H1 (cell line): ENCODE data around the gene UBXN11.

ENCODE experiments used
- ATF3 ChIP-seq: IDR thresholded peaks from 2 replicates; pipeline ENCODE4 v1.6.1; 2011; ENCODE audit warnings: low read depth, mild to moderate bottlenecking, low read length; ENCODE audit not compliant: insufficient read depth
- CEBPB ChIP-seq: IDR thresholded peaks from 2 replicates; pipeline ENCODE4 v1.6.1; 2012; ENCODE audit warnings: low read depth, low read length
- JUND ChIP-seq: IDR thresholded peaks from 2 replicates; pipeline ENCODE4 v1.6.1; 2011; ENCODE audit warnings: mild to moderate bottlenecking, improper control_type of control experiment, low read length
- MAFK ChIP-seq: IDR thresholded peaks from 2 replicates; pipeline ENCODE4 v1.6.1; 2012; ENCODE audit warnings: low read depth, mild to moderate bottlenecking, improper control_type of control experiment, low read length
- POU5F1 ChIP-seq: IDR thresholded peaks from 2 replicates; pipeline ENCODE4 v1.6.1; 2011; ENCODE audit warnings: low read depth, mild to moderate bottlenecking, low read length, moderate library complexity
- RAD21 ChIP-seq, 2 experiments: IDR thresholded peaks in 1 of 2; conservative IDR thresholded peaks in 1 of 2; 2 replicates each; pipeline ENCODE4 v1.6.1; 2011; ENCODE audit warnings: low read depth in 2 of 2, low read length in 2 of 2, improper control_type of control experiment in 1 of 2, inconsistent platforms in 1 of 2, mild to moderate bottlenecking in 1 of 2, moderate library complexity in 1 of 2
- SP1 ChIP-seq: IDR thresholded peaks from 2 replicates; pipeline ENCODE4 v1.6.1; 2011; ENCODE audit warnings: low read depth, low read length
- SP2 ChIP-seq: IDR thresholded peaks from 2 replicates; pipeline ENCODE4 v1.6.1; 2012; ENCODE audit warnings: mild to moderate bottlenecking, low read length, inconsistent platforms
- TCF12 ChIP-seq: IDR thresholded peaks from 2 replicates; pipeline ENCODE4 v1.6.1; 2011; ENCODE audit warnings: low read depth, mild to moderate bottlenecking, low read length
- ZNF274 ChIP-seq: IDR thresholded peaks from 2 replicates; pipeline ENCODE4 v1.7.0; 2012; ENCODE audit warnings: low read length, borderline replicate concordance; ENCODE audit errors: extremely low read depth
- TF ChIP-seq, protein P1 (sequence below), 3 experiments: IDR thresholded peaks; 1 replicate in 2 of 3; 2 replicates in 1 of 3; pipeline versions ENCODE4 v1.5.1 to v1.6.1; 2011; ENCODE audit warnings: low read length in 3 of 3, mild to moderate bottlenecking in 3 of 3, inconsistent platforms in 2 of 3, low read depth in 1 of 3, moderate library complexity in 1 of 3; ENCODE audit not compliant: insufficient read depth in 1 of 3; ENCODE audit errors: control extremely low read depth in 1 of 3
- TF ChIP-seq, protein P2 (sequence below): IDR thresholded peaks from 2 replicates; pipeline ENCODE4 v1.6.1; 2012; ENCODE audit warnings: low read length, inconsistent platforms

- TF ChIP-seq JUND (no peak), CEBPB (no peak), ATF3 (no peak), MAFK (no peak), SP1 (no peak), RAD21 (IDR thresholded peaks at IDR 0.05 in 1 of 2, conservative IDR thresholded peaks at IDR 0.05 in 1 of 2; ENCODE audit: low read depth in 2 of 2, low read length in 2 of 2) (no peak), ZNF274 (no peak), SP2 (no peak), TCF12 (no peak), POU5F1 (no peak)
- TF ChIP-seq, protein P1, sequence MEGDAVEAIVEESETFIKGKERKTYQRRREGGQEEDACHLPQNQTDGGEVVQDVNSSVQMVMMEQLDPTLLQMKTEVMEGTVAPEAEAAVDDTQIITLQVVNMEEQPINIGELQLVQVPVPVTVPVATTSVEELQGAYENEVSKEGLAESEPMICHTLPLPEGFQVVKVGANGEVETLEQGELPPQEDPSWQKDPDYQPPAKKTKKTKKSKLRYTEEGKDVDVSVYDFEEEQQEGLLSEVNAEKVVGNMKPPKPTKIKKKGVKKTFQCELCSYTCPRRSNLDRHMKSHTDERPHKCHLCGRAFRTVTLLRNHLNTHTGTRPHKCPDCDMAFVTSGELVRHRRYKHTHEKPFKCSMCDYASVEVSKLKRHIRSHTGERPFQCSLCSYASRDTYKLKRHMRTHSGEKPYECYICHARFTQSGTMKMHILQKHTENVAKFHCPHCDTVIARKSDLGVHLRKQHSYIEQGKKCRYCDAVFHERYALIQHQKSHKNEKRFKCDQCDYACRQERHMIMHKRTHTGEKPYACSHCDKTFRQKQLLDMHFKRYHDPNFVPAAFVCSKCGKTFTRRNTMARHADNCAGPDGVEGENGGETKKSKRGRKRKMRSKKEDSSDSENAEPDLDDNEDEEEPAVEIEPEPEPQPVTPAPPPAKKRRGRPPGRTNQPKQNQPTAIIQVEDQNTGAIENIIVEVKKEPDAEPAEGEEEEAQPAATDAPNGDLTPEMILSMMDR (IDR thresholded peaks at IDR 0.05; ENCODE audit: control extremely low read depth in 1 of 3, insufficient read depth in 1 of 3, low read depth in 1 of 3, low read length in 3 of 3) = no peak
- TF ChIP-seq, protein P2, sequence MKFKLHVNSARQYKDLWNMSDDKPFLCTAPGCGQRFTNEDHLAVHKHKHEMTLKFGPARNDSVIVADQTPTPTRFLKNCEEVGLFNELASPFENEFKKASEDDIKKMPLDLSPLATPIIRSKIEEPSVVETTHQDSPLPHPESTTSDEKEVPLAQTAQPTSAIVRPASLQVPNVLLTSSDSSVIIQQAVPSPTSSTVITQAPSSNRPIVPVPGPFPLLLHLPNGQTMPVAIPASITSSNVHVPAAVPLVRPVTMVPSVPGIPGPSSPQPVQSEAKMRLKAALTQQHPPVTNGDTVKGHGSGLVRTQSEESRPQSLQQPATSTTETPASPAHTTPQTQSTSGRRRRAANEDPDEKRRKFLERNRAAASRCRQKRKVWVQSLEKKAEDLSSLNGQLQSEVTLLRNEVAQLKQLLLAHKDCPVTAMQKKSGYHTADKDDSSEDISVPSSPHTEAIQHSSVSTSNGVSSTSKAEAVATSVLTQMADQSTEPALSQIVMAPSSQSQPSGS = no peak
Measured at GRCh38 chr1:26239936-26240335, 66.5 kb downstream of the UBXN11 start.
